GM20431 (cell line): Measurements from ENCODE around the gene UBQLN2.
"Not testable (repeated sequence)": the region's sequence is repeated elsewhere in the genome, so short reads cannot be mapped to it uniquely, and the experiment has no call there.

Experiments used
- in situ Hi-C: fragments of 300-500 bp; cut with MseI, MboI; formaldehyde crosslinking; loops from one replicate; pipeline ENCODE4 v1.15.0; 2020; ENCODE audit warnings: low sequenced_read_pairs; ENCODE audit not compliant: unreplicated experiment

UBQLN2 gene

DNA sequence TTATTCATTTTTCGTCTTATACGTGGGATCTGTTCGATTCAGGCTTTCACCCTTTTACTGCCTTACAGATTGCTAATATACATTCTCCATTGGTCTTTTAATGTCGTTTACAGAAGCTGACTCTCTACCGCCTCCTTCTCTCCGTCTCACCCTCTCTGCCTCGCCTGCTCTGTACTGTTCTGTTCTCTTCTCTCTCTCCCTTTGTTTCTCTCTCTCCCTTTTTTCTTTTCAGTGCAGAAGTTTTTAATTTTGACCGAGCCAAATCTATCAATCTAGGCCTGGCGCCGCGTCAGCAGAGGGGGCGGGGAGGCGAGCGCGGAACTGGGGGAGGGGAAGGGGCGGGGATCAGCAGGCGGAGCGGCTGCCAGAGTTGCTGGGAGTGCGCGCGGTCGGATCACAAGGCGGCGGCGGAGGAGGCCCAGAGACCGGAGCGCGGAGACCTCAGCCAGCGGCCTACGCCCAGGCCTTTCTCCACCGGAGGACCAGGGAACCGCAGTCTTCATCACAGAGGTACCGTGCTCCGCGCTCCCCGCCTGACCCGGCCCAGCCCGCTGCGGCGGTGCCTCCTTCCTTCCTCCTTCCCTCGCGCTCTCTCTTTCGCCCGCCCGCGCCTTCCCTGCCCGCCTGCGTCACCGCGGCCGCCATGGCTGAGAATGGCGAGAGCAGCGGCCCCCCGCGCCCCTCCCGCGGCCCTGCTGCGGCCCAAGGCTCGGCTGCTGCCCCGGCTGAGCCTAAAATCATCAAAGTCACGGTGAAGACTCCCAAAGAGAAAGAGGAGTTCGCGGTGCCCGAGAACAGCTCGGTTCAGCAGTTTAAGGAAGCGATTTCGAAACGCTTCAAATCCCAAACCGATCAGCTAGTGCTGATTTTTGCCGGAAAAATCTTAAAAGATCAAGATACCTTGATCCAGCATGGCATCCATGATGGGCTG is at the start of gene UBQLN2:
Gene UBQLN2, plus strand, starts transcription at position 397 of the 931 bp plus-strand sequence. Its CDS starts 247 bp downstream, at position 644.
- in situ Hi-C loops, result no loop called here

DNA sequence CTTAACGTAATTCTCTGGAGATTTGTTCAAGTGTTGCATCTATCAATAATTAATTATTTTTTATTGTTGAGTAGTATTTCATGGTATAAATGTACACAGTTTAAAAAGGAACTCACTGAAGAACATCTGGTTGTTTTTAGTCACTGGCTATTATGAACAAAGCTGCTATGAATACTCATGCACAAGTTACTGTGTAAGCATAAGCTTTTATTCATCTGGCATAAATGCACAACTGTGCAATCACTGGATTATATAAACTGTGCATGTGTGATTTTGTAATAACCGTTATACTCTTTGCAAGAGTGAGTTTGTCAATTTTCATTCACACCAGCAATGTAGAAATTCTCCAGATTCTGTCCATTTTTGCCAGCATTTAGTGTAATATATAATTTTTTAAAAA is 43.8 kb upstream of the UBQLN2 start:
- in situ Hi-C loops, result no loop called here

DNA sequence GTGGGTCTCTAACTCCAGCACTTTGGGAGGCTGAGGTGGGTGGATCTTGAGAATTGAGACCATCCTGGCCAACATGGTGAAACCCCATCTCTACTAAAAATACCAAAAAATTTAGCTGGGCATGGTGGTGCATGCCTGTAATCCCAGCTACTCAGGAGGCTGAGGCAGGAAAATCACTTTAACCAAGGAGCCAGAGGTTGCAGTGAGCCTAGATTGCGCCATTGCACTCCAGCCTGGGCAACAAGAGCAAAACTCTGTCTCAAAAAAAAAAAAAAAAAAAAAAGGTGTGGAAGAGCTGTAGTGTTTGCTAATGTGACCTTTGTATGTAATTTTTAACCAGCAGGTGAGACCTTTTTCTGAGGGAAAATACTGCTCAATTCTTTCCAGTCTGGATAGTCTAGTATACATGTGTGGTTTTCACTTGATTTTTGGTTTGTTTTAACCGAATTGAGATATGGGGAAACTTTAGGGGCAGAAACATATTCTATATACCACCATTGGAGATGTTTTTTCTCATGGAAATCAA is 33.9 kb upstream of the UBQLN2 start:
- in situ Hi-C loops, result not testable (repeated sequence)

DNA sequence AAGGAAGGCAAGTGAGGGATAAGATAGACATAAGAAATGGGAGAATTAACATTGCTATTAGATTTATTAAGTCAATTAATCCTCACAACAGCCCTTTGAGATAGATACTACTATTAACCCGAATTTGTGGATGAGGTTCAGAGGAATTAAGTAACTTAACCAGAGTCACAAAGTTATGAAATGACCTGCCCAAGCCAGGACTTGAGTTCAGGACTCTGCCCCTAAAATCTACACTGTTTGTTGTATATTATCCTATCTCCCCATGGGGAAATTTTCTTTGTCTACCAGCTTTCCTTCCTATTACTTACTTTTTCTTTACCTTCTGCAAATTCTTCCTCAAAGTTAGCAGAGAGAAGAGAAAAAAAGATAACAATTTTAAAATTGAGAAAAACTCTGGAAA is 33.4 kb upstream of the UBQLN2 start:
- in situ Hi-C loops, result no loop called here

DNA sequence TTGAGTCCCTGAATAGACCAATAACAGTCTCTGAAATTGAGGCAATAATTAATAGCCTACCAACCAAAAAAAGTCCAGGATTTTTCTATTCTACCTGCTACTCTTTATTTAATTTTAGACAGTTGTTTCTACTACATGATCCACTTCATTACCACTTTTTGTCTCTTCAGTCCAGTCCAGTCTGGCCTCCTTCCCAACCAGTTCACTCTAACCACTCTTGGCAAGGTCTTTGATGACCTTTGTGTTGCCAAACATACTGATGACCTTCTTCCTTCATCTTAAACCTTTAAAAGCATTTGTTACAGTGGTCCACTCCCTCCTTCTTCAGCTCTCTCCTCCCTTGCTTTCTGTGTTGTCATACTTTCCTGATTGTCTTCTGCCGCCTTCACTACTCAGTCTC is 12.8 kb upstream of the UBQLN2 start:
- in situ Hi-C loops, result no loop called here

DNA sequence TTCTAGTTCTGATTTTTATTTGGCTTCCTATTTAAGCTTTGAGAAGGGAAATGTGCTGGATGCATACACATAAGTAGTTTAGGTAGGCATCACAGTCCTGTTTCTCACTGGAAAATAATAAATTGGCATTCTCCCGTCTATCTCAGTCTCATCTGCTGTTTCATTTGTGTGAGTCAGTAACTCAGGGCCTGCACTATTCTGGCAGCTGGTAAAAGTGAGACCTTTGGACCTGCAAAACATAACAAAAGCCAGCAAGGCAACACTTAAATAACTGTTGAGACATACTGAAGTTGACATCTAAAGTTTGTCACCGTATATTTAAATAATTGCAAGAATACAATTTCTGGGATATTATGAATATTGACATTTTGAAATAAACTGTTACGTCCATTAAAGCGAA is 8.6 kb upstream of the UBQLN2 start:
- in situ Hi-C loops, result no loop called here

DNA sequence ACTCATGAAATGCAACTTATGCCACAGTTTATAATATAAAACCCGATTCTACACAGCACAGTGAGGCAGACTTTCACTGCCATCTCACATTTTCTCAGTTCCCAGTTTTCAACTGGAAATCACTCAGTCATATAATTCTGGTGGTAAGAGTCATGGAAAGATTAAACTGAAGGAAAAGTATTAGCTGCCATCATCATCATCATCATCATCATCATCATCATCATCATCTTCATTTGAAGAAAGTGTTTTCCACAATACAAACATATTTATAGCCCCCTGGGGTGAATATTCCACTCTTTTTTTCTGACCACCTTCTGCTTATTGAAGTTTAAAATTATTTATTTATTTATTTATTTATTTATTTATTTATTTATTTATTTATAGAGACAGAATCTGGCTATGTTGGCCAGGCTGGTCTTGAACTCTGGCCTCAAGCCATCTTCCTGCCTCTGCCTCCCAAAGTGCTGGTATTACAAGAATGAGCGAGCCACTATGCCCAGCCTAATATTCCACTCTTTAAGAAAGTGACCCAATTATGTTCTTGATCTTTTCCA is 6.0 kb upstream of the UBQLN2 start:
- in situ Hi-C loops, result no loop called here

DNA sequence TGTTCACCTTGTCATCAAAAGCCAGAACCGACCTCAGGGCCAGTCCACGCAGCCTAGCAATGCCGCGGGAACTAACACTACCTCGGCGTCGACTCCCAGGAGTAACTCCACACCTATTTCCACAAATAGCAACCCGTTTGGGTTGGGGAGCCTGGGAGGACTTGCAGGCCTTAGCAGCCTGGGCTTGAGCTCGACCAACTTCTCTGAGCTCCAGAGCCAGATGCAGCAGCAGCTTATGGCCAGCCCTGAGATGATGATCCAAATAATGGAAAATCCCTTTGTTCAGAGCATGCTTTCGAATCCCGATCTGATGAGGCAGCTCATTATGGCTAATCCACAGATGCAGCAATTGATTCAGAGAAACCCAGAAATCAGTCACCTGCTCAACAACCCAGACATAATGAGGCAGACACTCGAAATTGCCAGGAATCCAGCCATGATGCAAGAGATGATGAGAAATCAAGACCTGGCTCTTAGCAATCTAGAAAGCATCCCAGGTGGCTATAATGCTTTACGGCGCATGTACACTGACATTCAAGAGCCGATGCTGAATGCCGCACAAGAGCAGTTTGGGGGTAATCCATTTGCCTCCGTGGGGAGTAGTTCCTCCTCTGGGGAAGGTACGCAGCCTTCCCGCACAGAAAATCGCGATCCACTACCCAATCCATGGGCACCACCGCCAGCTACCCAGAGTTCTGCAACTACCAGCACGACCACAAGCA is 898 bp downstream of the UBQLN2 start:
- in situ Hi-C loops, result no loop called here

DNA sequence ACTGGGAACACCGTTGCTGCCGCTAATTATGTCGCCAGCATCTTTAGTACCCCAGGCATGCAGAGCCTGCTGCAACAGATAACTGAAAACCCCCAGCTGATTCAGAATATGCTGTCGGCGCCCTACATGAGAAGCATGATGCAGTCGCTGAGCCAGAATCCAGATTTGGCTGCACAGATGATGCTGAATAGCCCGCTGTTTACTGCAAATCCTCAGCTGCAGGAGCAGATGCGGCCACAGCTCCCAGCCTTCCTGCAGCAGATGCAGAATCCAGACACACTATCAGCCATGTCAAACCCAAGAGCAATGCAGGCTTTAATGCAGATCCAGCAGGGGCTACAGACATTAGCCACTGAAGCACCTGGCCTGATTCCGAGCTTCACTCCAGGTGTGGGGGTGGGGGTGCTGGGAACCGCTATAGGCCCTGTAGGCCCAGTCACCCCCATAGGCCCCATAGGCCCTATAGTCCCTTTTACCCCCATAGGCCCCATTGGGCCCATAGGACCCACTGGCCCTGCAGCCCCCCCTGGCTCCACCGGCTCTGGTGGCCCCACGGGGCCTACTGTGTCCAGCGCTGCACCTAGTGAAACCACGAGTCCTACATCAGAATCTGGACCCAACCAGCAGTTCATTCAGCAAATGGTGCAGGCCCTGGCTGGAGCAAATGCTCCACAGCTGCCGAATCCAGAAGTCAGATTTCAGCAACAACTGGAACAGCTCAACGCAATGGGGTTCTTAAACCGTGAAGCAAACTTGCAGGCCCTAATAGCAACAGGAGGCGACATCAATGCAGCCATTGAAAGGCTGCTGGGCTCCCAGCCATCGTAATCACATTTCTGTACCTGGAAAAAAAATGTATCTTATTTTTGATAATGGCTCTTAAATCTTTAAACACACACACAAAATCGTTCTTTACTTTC is 1.8 kb downstream of the UBQLN2 start:
- in situ Hi-C loops, result no loop called here

DNA sequence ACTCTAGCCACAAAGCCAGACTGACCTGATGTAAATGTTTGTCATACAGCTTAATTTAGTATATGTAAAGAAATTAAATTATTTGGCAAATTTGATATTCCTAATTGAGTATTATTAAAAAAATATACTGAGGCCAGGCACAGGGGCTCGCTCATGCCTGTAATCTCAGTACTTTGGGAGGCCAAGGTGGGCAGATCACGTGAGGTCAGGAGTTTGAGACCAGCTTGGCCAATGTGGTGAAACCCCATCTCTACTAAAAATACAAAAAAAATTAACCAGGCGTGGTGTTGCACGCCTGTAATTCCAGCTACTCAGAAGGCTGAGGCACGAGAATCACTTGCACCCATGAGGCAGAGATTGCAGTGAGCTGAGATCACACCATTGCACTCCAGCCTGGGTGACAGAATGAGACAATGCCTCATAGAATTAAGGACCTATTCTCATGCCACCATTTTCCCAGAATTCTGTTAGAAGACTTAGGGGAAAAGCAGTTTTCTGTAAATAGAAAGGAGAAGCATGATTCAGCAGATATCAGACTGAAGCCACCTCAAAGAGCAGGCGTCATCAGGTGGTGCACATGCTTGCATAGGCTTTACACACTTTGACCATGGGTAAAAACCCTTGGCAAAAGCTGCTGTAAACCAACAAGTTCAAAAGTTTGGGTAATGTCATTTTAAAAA is 6.1 kb downstream of the UBQLN2 start:
- in situ Hi-C loops, result no loop called here

DNA sequence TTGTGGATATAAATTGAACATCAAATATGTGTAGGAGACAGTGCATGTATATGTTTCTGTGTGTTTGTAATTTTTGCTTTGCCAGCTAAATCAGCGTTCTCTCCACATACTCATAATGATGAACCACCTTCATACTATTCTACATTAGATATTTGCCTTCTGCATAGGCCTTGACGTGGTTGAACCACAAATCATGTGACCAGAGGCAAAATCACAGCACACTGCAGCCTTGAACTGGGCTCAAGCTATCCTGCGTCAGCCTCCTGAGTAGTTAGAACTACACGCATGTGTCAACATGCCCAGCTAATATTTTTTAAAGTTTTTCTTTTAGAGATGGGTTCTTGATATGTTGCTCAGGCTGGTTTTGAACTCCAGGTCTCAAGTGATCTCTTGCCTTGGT is 9.5 kb downstream of the UBQLN2 start:
- in situ Hi-C loops, result no loop called here

DNA sequence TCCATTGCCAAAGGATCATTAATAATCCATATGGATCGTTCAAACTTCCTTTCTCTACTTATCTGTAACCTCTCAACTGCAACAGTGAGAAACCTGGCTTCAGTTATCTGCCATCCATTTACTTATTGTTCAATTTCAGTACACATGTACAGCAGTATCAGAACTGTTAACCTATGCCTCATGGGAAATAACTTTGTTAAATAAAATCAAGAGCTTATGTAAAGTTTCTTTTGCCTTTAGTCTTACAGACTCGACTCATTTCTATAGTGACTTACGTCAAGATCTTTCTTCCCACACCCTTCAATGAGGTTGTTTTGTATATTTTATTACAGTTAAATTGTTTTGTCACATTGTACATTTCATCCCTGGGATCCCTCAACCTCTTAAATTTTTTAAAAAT is 11.4 kb downstream of the UBQLN2 start:
- in situ Hi-C loops, result no loop called here

DNA sequence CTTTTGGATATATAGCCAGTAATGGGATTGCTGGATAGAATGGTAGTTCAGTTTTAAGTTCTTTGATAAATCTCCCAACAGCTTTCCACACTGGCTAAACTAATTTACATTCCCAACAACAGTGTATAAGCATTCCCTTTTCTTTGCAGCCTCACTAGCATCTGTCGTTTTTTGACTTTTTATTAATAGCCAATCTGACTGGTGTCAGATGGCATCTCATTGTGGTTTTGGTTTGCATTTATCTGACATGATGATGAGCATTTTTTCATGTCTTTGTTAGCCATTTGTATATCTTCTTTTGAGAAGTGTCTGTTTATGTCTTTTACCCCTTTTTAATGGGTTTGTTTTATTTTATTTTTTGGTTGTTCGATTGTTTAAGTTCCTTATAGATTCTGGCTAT is 13.3 kb downstream of the UBQLN2 start:
- in situ Hi-C loops, result no loop called here

DNA sequence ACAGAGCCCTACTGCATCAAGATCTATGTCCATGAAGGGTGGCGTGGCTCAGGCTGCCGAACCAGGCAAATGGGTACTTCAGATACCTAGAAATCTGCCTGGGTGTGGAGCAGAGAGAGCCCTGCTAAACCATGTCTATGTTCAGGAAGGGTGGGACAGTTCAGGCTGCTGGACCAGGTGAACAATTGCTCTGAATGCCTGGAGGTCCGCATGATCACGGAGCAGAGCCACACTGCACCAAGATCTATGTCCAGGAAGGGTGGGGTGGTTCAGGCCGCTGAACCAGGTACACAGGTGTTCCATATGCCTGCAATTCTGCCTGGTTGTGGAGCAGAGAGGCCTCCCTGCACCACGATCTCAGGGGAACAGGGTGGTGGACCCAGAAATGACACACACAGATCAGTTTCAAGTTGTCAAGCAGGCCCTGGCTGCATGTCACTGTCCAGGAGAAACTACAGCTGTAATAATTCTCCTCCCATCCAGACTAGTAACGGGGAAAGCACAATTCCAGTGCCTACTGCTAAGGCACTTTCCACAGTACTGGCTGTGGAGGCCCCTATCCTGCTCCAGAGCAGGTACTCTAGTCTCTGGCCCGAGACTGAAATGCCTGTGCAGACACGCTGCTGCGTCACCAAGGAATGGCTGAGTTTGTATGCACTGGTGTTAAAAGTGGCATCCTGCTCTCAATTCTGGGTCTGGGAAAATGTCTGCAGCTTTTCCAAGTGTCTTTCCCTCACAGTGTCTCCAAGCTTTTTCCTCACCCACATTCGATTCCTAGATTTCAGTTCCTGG is 25.2 kb downstream of the UBQLN2 start:
- in situ Hi-C loops, result no loop called here

DNA sequence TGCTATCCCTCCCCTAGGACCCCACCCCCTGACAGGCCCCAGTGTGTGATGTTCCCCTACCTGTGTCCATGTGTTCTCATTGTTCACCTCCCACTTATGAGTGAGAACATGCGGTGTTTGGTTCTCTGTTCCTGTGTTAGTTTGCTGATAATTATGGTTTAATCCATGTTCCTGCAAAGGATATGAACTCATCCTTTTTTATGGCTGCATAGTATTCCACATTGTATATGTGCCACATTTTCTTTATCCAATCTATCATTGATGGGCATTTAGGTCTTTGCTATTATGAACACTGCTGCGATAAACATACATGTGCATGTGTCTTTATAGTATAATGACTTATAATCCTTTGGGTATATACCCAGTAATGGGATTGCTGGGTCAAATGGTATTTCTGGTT is 28.4 kb downstream of the UBQLN2 start:
- in situ Hi-C loops, result not testable (repeated sequence)

DNA sequence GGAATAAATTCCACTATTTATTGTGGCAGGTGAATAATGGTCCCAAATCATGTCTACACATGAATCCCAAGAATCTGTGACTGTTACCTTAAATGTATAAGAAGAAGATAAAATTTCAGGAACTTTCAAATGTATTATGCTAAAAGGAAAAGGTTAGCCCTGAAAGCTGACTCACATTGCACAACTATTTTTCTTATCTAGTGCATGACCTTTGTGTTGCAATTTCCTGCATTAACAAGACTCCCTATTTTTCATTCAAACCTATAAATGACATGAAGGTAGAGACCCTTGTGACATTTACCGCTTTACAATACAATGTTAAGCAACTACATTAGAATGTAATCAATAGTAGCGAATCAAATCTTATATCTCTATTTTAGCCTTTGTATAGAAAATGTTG is 36.7 kb downstream of the UBQLN2 start:
- in situ Hi-C loops, result no loop called here

DNA sequence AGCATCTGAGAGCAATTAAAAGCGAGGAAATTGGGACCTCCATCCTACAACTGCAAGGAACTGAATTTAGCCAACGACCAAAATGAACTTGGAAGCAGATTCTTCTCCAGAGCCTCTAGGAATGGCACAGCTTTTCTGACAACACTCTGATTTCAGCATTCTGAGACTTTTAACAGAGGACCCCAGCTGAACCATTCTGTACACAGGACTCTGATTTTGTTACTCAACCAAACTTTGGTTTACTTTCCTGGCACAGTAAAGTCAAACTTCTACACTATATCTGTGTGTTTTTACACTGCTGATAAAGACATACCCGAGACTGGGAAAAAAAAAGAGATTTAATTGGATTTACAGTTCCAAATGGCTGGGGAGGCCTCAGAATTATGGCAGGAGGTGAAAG is 37.6 kb downstream of the UBQLN2 start:
- in situ Hi-C loops, result no loop called here

DNA sequence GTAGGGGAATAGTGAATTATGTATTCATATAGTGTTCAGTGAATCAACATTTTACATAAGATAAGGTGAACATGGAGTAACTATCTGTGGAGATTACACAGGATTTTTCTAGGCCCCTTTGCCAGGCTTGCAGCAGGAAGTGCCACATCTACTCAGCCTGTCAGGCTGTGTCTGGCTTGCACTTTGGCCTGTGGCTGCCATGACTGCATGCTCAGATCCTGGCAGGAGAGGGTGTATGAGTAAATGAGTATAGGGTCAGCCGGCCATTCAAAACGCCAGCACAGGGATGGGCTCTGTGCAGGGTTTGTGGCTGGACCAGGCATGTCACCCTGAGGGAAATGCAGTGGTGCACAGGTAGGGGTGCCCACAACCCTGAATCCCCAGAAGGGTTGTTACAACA is 51.9 kb downstream of the UBQLN2 start:
- in situ Hi-C loops, result no loop called here
